HCT116 (cell line): Measurements from ENCODE around the gene SMTNL1.

Experiments
- CTCF ChIP-seq, 3 experiments: fragments of 200-600 bp in 1 of 3; sonication (generic) in 1 of 3; IDR thresholded peaks in 2 of 3; conservative IDR thresholded peaks in 1 of 3; 2 replicates each; pipeline ENCODE4 v1.5.1; 2012 to 2017; ENCODE audit warnings: low read depth in 2 of 3, low read length in 2 of 3, antibody characterized with exemption in 1 of 3, borderline replicate concordance in 1 of 3, control low read depth in 1 of 3, mild to moderate bottlenecking in 1 of 3, mixed read lengths in 1 of 3, mixed run types in 1 of 3, moderate library complexity in 1 of 3; ENCODE audit not compliant: insufficient read depth in 1 of 3
- EZH2phosphoT487 ChIP-seq: fragments of 200-600 bp; IDR thresholded peaks from 2 replicates; pipeline ENCODE4 v1.6.1; 2018; ENCODE audit warnings: antibody characterized with exemption, borderline replicate concordance
- RAD21 ChIP-seq: IDR thresholded peaks from 2 replicates; pipeline ENCODE4 v1.6.1; 2012; ENCODE audit warnings: low read depth, mild to moderate bottlenecking

- TF ChIP-seq EZH2phosphoT487 (no peak), CTCF (IDR thresholded peaks at IDR 0.05 in 2 of 3, conservative IDR thresholded peaks at IDR 0.05 in 1 of 3; ENCODE audit: borderline replicate concordance in 1 of 3, insufficient read depth in 1 of 3, low read depth in 2 of 3, low read length in 2 of 3) (no peak), RAD21 (no peak)
Observed at GRCh38 chr11:57566905-57567514, 29.6 kb downstream of the SMTNL1 start.
